NCI-H460 (cell line): ENCODE data around the gene MEST. TPM values are rescaled to one million over a fixed set of nuclear protein-coding genes. Genes with fewer than 3 reads are reported as not detected.
"Not testable (repeated sequence)": the region's sequence is repeated elsewhere in the genome, so short reads cannot be mapped to it uniquely, and the experiment has no call there.

Experiments used
- DNase-seq: peaks from one replicate; pipeline ENCODE4 v3.0.0-alpha.2; 2016; ENCODE audit warnings: low read depth; ENCODE audit errors: extremely low read depth
- polyA plus RNA-seq: library from polyadenylated mRNA; depleted of rRNA; stranded (reverse); fragments of >200 nt; gene quantifications from 2 replicates; pipeline ENCODE4 v1.2.3, GENCODE V29; 2014; cell fraction: nucleus; rRNA removed
- total RNA-seq: library from RNA; depleted of rRNA; stranded (reverse); fragments of >200 nt; shearing (Covaris generic); gene quantifications from 2 replicates; pipeline ENCODE4 v1.2.3, GENCODE V29; 2014; rRNA removed

Gene MEST, protein sequence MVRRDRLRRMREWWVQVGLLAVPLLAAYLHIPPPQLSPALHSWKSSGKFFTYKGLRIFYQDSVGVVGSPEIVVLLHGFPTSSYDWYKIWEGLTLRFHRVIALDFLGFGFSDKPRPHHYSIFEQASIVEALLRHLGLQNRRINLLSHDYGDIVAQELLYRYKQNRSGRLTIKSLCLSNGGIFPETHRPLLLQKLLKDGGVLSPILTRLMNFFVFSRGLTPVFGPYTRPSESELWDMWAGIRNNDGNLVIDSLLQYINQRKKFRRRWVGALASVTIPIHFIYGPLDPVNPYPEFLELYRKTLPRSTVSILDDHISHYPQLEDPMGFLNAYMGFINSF
- total RNA-seq, result 29.4 and 36.0 TPM in 2 replicates
- 34.2 and 46.8 TPM in 2 replicates for polyA plus RNA-seq

DNA sequence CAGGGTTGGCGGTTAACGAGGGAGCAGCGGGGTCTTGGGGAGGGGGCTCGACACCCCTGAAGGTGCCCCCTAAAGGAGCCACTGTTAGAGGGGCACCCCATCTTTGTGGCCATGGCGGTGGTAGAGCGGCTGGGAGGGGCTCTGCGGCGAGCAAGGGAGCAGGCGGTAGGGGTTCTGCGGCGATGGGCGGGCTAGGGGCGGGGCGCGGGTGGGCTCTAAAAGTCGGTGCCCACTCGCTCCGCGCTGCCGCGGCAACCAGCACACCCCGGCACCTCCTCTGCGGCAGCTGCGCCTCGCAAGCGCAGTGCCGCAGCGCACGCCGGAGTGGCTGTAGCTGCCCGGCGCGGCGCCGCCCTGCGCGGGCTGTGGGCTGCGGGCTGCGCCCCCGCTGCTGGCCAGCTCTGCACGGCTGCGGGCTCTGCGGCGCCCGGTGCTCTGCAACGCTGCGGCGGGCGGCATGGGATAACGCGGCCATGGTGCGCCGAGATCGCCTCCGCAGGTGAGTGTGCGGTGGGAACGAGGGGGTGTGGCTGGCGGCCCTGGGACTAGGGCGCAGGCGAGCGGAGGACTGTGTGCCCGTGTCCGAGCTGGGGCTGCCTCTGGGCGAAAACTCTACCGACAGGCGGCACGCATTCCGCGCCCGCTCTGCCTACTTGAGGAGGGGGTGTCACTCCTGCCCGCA lies at the start of gene MEST:
Gene MEST (plus strand): TSS at position 245 of the 682 bp plus-strand sequence. CDS start 229 bp downstream, at position 474.
- DNase-seq, result no peak

DNA sequence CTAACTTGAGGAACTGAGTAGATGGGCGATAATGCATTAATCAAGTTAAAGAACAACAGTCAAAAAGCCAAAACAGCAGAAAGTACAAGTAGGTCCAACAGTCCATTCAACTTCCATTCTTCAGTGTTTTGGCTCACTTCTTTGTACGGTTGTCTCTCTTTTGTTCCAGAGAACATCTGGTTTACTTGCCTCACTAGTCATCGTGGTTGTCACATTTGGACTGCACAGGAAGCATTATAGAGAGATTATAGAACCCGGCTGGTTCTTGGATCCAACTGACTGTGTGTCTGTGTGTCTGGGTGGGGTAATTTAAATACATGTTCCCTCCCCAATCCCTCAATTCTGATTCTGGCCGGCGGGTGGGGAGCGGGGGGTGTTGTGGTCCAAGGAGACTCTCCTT lies 49.3 kb upstream of the MEST start:
- DNase-seq, result no peak

DNA sequence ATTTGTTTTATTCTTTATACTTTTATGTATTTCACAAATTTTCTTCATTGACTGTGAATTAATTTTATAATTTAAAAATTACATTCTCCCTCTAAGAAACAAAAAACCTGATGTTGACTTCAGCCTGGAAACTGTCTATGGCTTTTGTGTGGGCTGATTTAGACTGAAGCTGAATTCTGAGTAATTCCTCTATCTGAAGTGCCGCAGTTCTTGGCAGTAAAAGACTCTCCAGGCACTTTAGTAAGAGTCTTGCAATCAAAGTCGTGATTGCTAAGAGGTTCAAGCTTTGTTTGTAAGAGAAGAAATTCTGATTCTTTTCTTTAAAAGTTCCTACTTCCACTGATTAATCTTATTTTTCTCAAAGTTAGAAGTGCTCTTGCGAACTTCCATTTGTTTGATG lies 47.7 kb upstream of the MEST start:
- DNase-seq, result no peak

DNA sequence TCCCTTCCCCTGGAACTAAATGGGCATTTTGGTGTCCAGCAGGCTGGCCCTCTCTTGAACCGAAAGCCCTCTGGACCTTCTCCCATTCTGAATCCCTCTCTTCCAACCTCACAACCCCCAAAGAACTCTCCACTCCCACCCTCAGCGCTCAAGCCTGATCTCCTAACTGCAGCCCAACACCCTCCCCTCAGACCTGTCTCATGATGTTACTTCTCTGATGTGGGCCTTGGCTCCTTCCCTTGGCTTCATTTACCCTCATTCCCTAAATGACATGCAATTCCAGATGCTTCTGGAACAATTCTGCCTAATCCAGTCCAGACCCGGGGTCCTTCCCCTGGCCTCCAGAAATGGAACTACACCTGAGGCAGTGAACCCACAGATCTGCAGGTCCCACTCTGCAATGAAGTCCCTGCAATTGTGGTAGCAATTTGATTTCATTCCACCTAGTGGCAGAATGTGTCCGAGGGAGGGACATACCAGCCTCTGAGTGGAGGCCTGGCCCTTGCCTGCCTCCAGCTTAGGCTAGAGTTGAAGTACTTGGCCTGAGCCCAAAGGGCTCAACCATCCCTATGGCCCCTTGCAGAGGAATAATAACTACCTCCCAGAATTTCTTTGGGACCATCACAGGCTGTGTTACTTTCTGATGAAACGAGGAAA lies 47.0 kb upstream of the MEST start:
- DNase-seq, result no peak

DNA sequence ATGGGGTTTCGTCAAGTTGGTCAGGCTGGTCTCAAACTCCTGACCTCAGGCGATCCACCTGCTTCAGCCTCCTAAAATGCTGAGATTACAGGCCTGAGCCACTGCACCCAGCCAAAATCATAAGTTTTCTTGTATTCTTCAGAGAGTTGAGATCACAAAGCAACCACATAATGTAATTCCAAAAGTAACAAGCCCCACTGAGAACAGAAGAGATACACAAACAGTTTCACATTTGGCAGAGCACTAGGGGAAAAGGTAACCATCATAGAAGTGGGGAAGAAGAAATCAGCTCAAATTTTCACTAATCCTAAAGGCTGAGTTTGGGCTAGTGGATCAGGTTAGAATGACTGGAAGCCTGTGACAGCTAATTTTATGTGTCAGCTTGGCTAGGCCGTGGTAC lies 45.6 kb upstream of the MEST start:
- no peak for DNase-seq

DNA sequence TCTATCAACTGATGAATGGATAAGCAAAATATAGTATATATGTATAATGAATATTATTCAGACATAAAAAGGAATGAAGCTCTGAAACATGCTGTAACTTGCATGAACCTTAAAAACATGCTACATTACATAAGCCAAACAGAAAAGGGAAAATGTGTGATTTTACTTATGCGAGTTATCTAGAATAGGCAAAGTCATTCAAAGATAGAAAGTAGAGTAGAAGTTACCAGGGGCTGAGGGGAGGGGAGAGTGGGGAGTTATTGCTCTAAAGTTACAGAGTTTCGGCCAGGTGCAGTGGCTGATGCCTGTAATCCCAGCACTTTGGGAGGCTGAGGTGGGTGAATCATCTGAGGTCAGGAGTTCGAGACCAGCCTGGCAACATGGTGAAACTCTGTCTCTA lies 40.5 kb upstream of the MEST start:
- DNase-seq, result not testable (repeated sequence)

DNA sequence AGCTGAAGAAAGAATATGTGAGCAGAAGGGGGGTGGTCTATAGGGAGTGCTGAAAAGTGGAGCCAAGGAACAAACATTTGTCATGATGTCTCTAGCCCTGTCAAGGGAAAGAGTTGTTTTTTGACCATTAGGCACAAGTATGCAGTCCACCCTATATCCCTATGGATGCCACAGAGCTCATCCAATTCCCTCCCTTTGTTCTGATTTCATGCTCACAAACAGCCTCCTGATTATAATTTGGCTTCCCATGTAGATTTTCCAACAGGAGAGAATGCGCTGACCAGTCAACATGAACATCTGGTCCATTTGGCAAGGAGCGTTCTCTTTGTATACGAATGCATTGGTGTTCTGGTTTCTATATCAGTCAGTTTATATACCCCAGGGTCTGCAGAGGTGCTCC lies 38.9 kb upstream of the MEST start:
- DNase-seq, result no peak

DNA sequence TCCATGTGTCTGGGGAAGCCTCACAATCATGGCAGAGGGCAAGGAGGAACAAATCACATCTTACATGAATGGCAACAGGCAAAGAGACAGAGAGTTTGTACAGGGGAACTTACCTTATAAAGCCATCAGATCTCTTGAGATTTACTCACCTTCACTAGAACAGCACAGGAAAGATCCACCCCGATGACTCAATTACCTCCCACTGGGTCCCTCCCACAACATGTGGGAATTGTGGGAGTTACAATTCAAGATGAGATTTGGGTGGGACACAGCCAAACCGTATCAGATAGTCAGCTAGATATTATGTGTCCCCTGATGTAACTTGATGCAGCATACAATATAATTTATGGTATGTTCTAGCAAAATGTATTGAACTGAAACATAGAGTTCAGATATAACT lies 36.9 kb upstream of the MEST start:
- DNase-seq, result no peak

DNA sequence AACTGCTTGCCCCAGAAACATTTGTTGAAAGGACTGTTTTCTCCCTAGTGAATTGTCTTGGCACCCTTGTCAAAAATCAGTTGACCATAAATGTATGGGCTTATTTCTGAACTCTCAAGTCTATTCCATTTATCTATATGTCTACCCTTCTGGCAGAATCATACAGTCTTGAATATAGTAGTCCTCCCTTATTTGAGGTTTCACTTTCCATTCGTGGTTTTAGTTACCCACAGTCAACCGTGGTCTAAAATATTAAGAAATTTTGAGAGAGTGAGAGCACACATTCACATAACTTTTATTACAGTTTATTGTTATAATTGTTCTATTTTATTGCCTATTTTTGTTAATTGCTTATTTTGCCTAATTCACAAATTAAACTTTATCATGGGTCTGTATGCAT lies 33.6 kb upstream of the MEST start:
- DNase-seq, result no peak

DNA sequence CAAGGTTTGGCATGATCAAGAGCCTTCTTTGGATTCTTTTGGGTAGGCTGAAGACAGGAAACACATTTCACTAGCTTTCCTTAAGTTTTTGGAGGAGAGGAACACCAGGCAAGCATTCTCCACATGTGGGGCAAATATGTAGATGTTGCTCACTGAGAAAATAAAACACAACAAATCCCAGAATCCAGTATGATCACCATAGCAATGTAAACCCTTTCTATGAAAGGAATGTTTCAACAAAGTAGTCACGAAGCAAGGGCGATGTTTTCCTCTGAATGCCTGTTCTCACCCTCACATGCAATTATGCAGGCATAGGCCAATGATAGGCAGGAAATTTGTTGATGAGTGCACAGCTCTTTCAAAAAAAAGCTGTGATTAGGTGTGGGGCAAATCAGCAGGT lies 30.6 kb upstream of the MEST start:
- no peak for DNase-seq

DNA sequence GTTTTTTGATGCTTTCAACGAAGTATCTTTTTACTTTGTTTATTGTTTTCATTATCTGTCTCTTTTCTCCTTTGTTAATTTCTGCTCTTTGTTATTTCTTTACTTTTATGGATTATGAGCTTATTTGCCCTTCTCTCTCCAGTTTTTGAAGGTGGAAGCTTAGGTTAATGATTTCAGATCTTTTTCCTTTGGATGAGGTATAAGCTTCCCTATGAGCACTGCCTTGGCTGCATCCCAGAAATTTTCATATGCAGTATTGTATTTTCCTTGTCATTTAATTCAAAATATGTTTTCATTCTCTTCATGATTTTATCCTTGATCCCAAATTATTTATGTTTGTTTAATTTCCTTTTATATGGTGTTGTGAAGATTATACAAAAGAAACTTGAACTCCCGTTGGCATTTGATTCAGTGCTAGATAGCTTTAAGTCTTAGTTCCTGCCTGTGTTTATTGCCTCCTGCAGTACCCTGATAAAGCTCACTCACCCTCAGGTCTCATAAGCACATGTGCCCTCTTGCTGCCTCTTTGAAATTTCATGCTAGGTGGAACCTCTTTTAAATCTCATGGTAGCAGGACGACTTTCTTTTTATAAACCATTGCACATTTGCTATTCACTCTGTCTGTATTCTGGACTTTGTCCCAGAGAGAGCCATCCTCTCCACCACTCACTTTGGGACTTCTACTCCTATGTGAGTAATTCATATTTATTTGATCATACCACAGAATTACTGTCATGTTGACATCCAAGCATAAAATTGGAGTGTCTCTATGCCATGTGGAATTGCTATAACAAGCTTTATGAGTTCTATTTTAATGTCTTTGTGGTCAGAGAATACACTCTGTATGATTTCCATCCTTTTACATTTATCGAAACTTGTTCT lies 28.1 kb upstream of the MEST start:
- no peak for DNase-seq

DNA sequence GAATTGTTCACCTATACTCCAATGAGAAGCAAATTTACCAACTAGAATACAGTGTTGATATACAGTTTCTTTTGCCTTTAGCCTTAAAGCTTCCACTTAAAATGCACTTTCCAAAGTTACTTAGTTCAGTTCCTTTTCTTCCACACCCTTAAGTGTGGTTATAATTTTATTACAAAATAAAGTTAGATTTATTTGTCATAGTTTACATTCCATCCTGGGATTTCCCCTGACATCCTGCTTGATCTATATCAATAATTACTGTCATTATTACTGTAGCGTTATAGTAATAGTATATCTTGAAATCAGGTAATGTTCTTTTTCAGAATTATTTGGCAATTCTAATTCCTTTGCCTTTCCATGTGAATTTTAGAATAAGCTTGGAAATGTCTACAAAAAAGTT lies 23.3 kb upstream of the MEST start:
- DNase-seq, result no peak

DNA sequence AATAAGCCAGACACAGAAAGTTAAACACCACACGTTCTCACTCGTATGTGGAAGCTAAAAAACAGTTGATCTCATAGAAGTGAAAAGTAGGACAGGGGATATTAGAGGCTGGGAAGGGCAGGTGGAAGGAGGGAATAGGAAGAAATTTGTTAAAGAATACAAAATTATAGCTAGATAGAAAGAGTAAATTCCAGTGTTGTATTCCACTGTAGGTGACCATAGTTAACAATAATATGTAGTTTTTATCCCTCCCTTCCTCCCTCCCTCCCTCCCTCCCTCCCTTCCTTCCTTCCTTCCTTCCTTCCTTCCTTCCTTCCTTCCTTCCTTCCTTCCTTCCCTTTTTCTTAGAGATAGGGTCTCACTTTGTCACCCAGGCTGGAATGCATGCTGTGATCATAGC lies 19.9 kb upstream of the MEST start:
- DNase-seq, result no peak

DNA sequence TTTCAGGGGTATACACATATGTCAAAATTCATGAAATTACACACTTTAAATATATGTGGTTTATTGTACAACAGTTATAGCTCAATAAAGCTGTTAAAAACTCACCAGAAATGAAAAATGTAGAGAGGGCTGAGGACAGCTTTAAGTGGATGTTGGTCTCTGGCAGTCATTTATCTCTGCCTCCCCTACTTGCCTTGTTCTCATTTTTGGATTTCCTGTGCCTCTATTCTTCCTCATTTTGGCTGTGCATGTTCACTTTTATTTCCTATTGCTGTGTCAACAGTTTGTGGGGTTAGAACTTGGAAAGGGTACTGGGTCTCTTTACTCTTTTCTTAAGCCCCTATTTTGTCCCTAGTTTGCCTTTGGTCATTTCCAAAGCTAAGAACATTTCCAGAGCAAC lies 18.6 kb upstream of the MEST start:
- no peak for DNase-seq

DNA sequence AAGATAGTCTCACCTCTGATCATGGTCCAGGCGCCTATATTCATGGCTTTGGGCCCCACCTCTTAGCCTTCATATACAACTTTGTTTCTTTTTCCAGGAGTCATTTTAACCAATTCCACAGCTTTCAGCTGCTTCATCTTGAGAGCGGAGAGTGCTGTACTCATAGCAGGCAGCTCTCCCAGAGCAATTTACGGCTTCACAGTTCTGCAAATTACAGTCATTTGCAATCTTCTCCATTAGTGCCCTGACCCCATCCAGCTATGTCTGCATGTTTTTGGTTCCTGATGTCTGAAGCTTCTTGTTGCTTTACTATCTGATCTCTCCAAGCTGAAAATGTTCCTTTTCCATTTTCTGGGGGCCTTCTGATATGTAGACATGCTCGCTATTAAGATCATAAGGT lies 18.0 kb upstream of the MEST start:
- no peak for DNase-seq

DNA sequence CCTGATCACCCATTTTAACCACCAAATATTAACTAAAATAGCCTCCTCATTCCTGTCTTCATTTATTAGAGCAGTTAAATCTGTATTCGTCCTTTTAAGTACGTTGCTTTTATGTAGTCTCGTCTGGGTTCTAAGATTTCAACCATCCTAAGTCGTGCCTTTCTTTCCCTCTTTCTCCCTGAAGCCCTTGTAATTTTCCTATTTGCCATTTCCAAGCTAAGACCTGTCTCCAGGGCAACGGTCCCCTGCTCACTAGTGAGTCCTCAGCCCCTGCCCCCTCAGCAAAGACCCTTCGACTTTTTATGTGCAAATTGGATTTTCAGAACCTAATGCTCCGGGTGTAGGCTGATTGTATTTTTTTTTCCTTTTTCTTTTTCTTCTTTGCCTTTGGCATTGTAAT lies 16.1 kb upstream of the MEST start:
- no peak for DNase-seq

DNA sequence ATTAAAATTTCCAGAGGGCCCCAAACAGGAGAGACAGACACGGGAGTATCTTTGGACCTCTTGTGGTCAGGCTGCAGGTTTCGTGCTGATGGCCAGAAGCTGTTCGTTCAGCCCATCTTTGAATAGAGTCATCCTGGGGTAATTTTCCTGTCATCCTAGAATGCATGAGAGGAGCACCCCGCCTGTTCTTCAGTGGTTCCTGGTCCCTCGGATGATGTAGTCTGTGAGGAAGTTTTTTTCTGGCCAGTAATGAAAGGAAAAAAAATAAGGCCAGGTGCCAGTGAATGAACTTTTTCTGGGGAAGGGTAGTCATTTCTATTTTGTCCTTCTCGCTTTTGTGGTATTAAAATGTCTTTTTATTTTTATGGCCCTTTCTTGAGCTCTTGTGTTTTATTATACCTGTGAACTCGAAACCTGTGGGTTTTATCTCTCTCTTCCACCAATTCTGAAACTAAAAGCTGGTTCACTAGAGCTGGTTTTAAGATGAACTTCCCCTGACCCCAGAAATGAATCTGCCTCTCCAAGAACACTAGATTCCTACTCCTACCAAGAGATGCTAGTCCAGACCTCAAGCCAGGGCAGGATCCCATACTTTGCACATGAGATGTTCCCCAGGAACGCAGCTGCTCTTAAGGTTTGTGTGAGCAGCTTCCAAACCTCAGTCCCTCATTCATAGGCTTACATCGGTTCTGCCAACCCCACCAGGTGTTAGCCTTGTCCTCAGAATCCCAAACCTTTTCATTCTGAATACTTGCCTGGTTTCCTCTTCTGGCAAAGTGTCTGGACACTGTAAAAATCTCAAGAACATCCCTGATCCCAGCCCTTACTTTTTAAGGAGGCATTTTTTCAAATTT lies 15.4 kb upstream of the MEST start:
- DNase-seq, result no peak

DNA sequence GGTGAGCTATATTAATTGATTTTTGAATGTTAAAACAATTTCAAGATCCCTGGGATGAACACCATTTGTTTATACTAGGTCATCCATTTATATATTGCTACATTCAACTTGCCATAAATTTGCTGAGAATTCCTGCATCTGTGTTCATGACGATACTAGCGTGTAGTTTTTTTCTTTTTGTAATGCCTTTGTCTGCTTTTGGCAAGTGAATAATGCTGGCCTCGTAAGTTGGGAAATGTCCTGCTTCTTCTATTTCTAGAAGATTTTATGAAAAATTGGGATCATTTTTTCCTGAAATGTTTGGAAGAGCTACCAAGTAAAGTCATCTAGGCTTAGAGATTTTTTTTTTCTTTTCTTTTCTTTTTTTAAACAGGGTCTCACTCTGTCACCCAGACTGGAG lies 12.9 kb upstream of the MEST start:
- DNase-seq, result no peak

DNA sequence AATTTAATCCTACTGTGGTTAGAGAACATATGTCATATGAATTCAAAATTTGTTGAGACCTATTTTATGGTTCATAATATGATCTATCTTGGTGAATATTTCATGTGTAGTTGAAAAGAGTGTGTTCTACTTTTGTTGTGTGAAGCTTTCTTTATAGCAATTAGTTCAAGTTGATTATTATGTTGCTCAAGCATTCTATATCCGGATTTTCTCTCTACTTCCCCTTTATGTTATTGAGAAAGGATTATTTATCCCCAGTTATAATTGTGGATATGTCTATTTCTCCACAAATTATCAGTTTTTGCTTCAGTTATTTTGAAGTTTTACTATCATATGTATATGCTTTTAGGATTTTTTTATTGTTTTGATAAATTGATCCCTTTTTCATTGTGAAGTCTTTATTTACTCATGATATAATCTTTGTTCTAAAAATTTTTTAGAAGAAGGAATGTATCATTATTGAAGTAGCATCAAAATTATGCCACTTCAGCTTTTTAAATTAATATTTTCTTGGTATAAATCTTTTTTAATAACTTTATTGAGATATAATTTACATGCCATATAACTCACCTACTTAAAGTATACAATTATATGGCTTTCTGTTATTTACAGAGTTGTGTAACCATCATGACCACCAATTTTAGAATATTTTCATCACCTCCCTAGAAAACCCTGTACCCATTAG lies 12.0 kb upstream of the MEST start:
- DNase-seq, result no peak
